HepG2 (cell line): ENCODE data around the gene C9orf50. TPM values are rescaled to one million over a fixed set of nuclear protein-coding genes. Genes with fewer than 3 reads are reported as not detected.

Source experiments
- FLYWCH1 ChIP-seq: sonication (generic); formaldehyde crosslinking; IDR thresholded peaks from 2 replicates; pipeline ENCODE4 v1.8.1; 2023; ENCODE audit warnings: mild to moderate bottlenecking, missing genetic modification reagents
- KDM6A ChIP-seq: IDR thresholded peaks from 2 replicates; pipeline ENCODE4 v1.6.1; 2016; ENCODE audit warnings: low read depth
- TBL1XR1 ChIP-seq: fragments of 150-350 bp; IDR thresholded peaks from 2 replicates; pipeline ENCODE4 v1.6.1; 2014; ENCODE audit warnings: borderline replicate concordance, low read length; ENCODE audit not compliant: partially characterized antibody
- ZNF180 ChIP-seq: sonication (generic); formaldehyde crosslinking; IDR thresholded peaks from 2 replicates; pipeline ENCODE4 v1.4.0; 2020; ENCODE audit warnings: low read depth, missing genetic modification reagents, borderline replicate concordance
- ZNF225 ChIP-seq: sonication (generic); formaldehyde crosslinking; IDR thresholded peaks from 2 replicates; pipeline ENCODE4 v1.4.0; 2020; ENCODE audit warnings: mild to moderate bottlenecking, missing genetic modification reagents
- ZNF33B ChIP-seq: sonication (generic); formaldehyde crosslinking; IDR thresholded peaks from 2 replicates; pipeline ENCODE4 v1.5.1; 2020; ENCODE audit warnings: mild to moderate bottlenecking, missing genetic modification reagents
- ZNF816 ChIP-seq: sonication (generic); formaldehyde crosslinking; IDR thresholded peaks from 2 replicates; pipeline ENCODE4 v1.8.0; 2022; ENCODE audit warnings: missing genetic modification reagents, mild to moderate bottlenecking, borderline replicate concordance
- polyA plus RNA-seq, 8 experiments: library from polyadenylated mRNA; depleted of rRNA in 3 of 8; stranded (reverse) in 7 of 8; unstranded in 1 of 8; fragments of >200 nt; fragmentation: Illumina TruSeq in 4 of 8; extraction: Trizol in 4 of 8; gene quantifications; 2 replicates each; pipeline versions ENCODE4 v1.2.1 to v1.2.3, GENCODE V29; 2011 to 2016; ENCODE audit warnings: low read depth in 4 of 8, missing spikeins in 1 of 8, mixed read lengths in 1 of 8; ENCODE audit not compliant: insufficient read depth in 1 of 8
- total RNA-seq, 5 experiments: library from RNA; depleted of rRNA; stranded (reverse); fragments of >200 nt; fragmentation: Illumina TruSeq; extraction: Trizol; gene quantifications; 2 replicates each; pipeline ENCODE4 v1.2.3, GENCODE V29; 2016; ENCODE audit warnings: low read depth in 1 of 5
- TF ChIP-seq, protein P1 (sequence below): sonication (generic); formaldehyde crosslinking; IDR thresholded peaks from 2 replicates; pipeline ENCODE4 v1.4.0; 2020; ENCODE audit warnings: missing genetic modification reagents
- TF ChIP-seq, protein P2 (sequence below): sonication (generic); formaldehyde crosslinking; IDR thresholded peaks from 2 replicates; pipeline ENCODE4 v1.4.0; 2020; ENCODE audit warnings: missing genetic modification reagents
- TF ChIP-seq, protein P3 (sequence below): sonication (generic); formaldehyde crosslinking; IDR thresholded peaks from 2 replicates; pipeline ENCODE4 v1.4.0; 2020; ENCODE audit warnings: missing genetic modification reagents
- TF ChIP-seq, protein P4 (sequence below): sonication (generic); formaldehyde crosslinking; IDR thresholded peaks from 2 replicates; pipeline ENCODE4 v1.8.1; 2023; ENCODE audit warnings: mild to moderate bottlenecking, inconsistent platforms, moderate library complexity, missing genetic modification reagents, borderline replicate concordance
- TF ChIP-seq, protein P5 (sequence below): sonication (generic); formaldehyde crosslinking; IDR thresholded peaks from 2 replicates; pipeline ENCODE4 v1.4.0; 2020; ENCODE audit warnings: missing genetic modification reagents, borderline replicate concordance

C9orf50 gene
- total and polyA plus RNA-seq, 2 of the 13 experiments (the other 11 are each of a cell fraction or from before 2014, with no cell fraction given) = not detected

DNA sequence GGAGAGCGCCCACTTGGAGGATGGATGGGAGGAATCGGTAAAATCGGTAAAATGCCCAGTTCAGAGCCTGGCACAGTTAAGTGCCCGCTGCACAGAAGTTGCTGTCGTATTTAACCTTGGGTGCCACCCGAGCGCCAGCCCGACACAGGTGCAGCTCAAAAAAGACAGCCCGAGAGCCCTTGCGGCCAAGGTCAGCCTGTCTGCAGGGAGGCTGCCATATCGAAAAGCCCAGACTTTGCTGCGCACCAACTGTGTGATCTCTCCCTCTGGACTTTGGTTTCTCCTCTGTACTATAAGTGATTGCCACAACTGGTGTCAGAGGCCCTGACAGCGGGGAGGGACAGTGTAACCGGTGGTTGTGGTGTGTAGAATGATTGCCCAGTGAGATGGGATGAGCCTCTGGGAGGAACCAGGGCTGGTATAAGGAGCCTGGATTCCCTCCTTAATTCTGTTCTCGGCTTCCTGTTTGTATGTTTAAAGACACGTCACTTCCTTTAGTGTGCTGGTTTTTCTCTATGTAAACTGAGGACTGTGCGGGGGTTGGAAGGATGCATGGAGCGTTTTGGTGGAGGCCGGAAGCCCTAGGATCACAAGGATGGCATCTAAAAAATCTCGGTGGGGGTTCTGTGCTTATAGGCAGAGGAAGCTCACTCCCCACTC, 5.9 kb upstream of the C9orf50 start (continued):
- TF ChIP-seq, protein P1, sequence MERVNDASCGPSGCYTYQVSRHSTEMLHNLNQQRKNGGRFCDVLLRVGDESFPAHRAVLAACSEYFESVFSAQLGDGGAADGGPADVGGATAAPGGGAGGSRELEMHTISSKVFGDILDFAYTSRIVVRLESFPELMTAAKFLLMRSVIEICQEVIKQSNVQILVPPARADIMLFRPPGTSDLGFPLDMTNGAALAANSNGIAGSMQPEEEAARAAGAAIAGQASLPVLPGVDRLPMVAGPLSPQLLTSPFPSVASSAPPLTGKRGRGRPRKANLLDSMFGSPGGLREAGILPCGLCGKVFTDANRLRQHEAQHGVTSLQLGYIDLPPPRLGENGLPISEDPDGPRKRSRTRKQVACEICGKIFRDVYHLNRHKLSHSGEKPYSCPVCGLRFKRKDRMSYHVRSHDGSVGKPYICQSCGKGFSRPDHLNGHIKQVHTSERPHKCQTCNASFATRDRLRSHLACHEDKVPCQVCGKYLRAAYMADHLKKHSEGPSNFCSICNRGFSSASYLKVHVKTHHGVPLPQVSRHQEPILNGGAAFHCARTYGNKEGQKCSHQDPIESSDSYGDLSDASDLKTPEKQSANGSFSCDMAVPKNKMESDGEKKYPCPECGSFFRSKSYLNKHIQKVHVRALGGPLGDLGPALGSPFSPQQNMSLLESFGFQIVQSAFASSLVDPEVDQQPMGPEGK (CRISPR knock-in tag) = peak; percentile 42
- TF ChIP-seq, protein P2, sequence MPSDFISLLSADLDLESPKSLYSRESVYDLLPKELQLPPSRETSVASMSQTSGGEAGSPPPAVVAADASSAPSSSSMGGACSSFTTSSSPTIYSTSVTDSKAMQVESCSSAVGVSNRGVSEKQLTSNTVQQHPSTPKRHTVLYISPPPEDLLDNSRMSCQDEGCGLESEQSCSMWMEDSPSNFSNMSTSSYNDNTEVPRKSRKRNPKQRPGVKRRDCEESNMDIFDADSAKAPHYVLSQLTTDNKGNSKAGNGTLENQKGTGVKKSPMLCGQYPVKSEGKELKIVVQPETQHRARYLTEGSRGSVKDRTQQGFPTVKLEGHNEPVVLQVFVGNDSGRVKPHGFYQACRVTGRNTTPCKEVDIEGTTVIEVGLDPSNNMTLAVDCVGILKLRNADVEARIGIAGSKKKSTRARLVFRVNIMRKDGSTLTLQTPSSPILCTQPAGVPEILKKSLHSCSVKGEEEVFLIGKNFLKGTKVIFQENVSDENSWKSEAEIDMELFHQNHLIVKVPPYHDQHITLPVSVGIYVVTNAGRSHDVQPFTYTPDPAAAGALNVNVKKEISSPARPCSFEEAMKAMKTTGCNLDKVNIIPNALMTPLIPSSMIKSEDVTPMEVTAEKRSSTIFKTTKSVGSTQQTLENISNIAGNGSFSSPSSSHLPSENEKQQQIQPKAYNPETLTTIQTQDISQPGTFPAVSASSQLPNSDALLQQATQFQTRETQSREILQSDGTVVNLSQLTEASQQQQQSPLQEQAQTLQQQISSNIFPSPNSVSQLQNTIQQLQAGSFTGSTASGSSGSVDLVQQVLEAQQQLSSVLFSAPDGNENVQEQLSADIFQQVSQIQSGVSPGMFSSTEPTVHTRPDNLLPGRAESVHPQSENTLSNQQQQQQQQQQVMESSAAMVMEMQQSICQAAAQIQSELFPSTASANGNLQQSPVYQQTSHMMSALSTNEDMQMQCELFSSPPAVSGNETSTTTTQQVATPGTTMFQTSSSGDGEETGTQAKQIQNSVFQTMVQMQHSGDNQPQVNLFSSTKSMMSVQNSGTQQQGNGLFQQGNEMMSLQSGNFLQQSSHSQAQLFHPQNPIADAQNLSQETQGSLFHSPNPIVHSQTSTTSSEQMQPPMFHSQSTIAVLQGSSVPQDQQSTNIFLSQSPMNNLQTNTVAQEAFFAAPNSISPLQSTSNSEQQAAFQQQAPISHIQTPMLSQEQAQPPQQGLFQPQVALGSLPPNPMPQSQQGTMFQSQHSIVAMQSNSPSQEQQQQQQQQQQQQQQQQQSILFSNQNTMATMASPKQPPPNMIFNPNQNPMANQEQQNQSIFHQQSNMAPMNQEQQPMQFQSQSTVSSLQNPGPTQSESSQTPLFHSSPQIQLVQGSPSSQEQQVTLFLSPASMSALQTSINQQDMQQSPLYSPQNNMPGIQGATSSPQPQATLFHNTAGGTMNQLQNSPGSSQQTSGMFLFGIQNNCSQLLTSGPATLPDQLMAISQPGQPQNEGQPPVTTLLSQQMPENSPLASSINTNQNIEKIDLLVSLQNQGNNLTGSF (CRISPR knock-in tag) = peak; percentile 23; the same call in 1 of the 2 replicates
- TF ChIP-seq, protein P3, sequence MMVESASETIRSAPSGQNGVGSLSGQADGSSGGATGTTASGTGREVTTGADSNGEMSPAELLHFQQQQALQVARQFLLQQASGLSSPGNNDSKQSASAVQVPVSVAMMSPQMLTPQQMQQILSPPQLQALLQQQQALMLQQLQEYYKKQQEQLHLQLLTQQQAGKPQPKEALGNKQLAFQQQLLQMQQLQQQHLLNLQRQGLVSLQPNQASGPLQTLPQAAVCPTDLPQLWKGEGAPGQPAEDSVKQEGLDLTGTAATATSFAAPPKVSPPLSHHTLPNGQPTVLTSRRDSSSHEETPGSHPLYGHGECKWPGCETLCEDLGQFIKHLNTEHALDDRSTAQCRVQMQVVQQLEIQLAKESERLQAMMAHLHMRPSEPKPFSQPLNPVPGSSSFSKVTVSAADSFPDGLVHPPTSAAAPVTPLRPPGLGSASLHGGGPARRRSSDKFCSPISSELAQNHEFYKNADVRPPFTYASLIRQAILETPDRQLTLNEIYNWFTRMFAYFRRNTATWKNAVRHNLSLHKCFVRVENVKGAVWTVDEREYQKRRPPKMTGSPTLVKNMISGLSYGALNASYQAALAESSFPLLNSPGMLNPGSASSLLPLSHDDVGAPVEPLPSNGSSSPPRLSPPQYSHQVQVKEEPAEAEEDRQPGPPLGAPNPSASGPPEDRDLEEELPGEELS = no peak; the same call in 1 of the 2 replicates
- TF ChIP-seq, protein P4, sequence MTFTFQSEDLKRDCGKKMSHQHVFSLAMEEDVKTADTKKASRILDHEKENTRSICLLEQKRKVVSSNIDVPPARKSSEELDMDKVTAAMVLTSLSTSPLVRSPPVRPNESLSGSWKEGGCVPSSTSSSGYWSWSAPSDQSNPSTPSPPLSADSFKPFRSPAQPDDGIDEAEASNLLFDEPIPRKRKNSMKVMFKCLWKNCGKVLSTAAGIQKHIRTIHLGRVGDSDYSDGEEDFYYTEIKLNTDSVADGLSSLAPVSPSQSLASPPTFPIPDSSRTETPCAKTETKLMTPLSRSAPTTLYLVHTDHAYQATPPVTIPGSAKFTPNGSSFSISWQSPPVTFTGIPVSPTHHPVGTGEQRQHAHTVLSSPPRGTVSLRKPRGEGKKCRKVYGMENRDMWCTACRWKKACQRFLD (CRISPR knock-in tag) = peak; percentile 58; the same call in 1 of the 2 replicates
- no peak for TF ChIP-seq FLYWCH1 (CRISPR knock-in tag)
- TF ChIP-seq, protein P5, sequence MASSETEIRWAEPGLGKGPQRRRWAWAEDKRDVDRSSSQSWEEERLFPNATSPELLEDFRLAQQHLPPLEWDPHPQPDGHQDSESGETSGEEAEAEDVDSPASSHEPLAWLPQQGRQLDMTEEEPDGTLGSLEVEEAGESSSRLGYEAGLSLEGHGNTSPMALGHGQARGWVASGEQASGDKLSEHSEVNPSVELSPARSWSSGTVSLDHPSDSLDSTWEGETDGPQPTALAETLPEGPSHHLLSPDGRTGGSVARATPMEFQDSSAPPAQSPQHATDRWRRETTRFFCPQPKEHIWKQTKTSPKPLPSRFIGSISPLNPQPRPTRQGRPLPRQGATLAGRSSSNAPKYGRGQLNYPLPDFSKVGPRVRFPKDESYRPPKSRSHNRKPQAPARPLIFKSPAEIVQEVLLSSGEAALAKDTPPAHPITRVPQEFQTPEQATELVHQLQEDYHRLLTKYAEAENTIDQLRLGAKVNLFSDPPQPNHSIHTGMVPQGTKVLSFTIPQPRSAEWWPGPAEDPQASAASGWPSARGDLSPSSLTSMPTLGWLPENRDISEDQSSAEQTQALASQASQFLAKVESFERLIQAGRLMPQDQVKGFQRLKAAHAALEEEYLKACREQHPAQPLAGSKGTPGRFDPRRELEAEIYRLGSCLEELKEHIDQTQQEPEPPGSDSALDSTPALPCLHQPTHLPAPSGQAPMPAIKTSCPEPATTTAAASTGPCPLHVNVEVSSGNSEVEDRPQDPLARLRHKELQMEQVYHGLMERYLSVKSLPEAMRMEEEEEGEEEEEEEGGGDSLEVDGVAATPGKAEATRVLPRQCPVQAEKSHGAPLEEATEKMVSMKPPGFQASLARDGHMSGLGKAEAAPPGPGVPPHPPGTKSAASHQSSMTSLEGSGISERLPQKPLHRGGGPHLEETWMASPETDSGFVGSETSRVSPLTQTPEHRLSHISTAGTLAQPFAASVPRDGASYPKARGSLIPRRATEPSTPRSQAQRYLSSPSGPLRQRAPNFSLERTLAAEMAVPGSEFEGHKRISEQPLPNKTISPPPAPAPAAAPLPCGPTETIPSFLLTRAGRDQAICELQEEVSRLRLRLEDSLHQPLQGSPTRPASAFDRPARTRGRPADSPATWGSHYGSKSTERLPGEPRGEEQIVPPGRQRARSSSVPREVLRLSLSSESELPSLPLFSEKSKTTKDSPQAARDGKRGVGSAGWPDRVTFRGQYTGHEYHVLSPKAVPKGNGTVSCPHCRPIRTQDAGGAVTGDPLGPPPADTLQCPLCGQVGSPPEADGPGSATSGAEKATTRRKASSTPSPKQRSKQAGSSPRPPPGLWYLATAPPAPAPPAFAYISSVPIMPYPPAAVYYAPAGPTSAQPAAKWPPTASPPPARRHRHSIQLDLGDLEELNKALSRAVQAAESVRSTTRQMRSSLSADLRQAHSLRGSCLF (CRISPR knock-in tag) = no peak
- peak; percentile 10 for TF ChIP-seq TBL1XR1
- 0 out of 2 replicates have a peak, but pooled peaks have one; percentile 33 for TF ChIP-seq KDM6A (CRISPR knock-in tag)
- peak; percentile 34; the same call in 1 of the 2 replicates for TF ChIP-seq ZNF816 (CRISPR knock-in tag)
- TF ChIP-seq ZNF180 (CRISPR knock-in tag) = no peak
- no peak for TF ChIP-seq ZNF33B
- no peak for TF ChIP-seq ZNF225 (CRISPR knock-in tag)
